Activated effector memory CD4-positive, alpha-beta T cell treated with Interleukin-2 at 50 U/mL for 16 hours (primary cell): ENCODE data around the gene TFR2.
A peak's percentile ranks its signal among the peaks of the same experiment; 100 is the strongest.

Experiments
- DNase-seq: peaks from one replicate; pipeline ENCODE4 v3.0.0-alpha.2; 2020

Gene TFR2

GRCh38 chr7:100611983-100612729 is 29.2 kb downstream of the TFR2 start, which contains the start of gene MOSPD3:
Gene MOSPD3 (plus strand): TSS chr7:100612540. CDS start chr7:100612792, 252 bp downstream.
- peak; percentile 98 for DNase-seq

DNA sequence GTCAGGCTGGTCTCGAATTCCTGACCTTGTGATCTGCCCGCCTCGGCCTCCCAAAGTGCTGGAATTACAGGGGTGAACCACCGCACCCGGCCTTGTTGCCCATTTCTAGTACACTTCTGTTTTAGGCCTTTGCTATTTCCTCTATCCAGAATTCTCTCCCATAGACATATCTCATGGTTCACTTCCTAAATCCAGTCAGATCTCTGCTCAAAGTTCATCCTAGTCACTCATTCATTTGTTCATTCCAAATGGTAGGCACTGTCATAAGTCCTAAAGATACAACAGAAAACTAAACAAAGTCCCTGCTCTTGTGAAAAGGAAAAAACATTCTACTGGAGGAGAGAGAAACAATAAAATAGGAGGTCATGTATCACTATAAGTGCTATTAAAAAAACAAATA is 31.4 kb downstream of the TFR2 start:
- no peak for DNase-seq

GRCh38 chr7:100607111-100607510 is 34.2 kb downstream of the TFR2 start:
- DNase-seq = no peak

DNA sequence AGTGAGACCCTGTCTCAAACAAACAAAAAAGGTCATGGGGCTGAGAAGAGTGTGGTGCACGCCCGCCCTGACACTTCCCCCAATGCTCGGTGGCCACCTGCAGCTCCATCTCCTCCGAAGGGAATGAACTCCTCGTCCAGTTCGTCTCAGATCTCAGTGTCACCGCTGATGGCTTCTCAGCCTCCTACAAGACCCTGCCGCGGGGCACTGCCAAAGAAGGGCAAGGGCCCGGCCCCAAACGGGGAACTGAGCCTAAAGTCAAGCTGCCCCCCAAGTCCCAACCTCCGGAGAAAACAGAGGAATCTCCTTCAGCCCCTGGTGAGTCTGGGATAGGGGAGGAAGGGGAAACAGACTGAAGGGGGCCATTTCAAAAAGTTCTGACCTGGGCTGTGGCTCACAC is 35.0 kb downstream of the TFR2 start:
- no peak for DNase-seq

DNA sequence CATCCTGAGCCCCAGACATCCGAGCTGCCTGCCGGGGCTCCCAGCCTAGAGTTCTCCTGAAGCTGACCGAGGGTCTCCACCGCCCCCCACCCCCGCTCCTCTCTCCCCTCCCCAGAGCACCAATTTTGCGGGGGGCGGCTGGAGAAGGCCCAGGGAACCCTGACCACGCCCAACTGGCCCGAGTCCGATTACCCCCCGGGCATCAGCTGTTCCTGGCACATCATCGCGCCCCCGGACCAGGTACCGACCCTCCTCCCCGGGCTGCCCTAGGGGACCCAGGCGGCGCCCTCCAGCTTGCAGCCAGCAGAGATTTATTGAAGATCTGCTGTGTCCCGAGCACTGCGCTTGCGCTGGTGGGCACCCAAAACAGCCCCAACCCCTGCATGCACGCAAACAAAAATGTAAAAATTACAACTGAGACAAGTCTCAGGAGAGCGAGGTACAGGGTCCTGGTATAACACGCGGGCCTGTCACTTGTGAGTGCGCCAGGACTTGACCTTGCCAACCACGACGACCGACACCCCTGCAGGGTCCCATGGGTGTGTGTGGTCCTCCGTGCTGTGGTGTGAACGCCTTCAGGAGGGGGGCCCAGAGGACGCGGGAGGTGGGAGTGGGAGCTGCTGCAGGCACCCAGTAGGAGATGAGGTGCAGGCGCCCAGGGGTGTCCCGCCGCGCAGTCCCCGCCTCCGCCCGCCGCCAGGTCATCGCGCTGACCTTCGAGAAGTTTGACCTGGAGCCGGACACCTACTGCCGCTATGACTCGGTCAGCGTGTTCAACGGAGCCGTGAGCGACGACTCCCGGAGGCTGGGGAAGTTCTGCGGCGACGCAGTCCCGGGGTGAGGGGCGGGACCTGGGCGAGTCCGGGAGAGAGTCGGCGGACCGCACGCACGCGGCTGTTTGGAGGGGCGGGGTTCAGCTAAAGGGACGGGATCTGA is 36.1 kb downstream of the TFR2 start:
- DNase-seq = peak; percentile 27

- DNase-seq = peak; percentile 67
Observed at GRCh38 chr7:100604028-100604975, 37.0 kb downstream of the TFR2 start.

DNA sequence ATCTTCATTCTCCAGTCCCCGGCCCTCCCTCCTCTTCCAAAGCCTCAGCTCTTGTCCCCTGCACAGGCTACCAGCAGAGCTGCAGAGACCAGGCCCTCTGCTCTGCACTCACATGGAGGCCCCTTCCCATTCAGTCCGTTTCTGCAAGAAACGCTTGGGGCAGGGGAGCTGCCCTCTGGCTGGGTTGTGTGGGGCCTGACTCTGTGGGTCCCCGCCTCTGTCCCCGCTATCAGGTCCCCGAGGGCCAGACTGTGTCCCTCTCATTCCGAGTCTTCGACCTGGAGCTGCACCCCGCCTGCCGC is 37.7 kb downstream of the TFR2 start:
- DNase-seq = no peak

GRCh38 chr7:100602889-100603725 is 38.2 kb downstream of the TFR2 start:
- no peak for DNase-seq

DNA sequence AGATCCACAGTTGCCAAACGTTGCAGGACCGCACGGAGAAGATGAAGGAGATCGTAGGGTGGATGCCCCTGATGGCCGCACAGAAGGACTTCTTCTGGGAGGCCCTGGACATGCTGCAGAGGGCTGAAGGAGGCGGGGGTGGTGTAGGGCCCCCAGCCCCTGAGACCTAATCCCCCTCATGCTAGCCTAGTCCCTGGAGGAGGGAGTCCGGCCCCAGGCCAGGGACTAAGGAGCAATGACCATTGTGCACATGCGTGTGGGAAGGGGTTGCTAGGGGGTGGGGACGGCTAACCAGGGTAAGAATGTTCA is 40.7 kb downstream of the TFR2 start:
- DNase-seq = no peak

- DNase-seq = no peak
Observed at GRCh38 chr7:100599911-100600729, 41.2 kb downstream of the TFR2 start.

DNA sequence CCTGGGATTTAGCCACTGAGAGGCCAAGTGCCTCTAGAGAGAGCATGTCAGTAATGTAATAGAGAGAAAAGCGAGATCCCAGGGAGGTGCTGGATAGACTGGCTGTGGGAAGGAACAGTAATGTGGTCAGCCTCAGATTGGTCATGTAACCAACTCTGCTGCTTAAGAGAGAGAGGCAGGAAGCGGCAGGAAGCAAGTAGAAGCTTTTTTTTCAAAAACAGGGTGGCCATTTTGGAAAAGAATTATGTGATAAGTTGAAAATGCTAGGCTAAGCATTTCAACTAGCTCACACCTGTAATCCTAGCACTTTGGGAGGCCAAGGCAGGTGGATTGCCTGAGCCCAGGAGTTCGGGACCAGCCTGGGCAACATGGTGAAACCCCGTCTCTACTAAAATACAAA is 42.9 kb downstream of the TFR2 start:
- no peak for DNase-seq

DNA sequence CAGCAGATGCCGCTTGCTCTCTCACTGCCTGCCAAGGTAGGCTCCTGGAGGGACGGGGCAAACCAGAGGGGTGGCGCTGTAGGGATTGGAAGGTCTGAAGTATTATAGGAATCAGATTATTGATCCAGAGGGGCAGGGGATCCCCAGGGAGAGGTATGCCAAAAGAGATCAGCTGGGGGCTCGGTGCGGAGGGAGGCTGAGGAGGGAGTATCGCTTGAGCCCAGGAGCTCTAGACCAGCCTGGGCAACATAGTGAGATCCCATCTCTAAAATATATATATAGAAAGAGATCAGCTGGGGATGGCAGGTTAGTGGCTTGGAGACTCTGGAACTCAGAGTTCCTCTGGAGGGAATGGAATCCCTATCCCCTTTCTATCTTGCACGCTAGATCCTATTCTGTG is 46.2 kb downstream of the TFR2 start:
- DNase-seq = no peak

GRCh38 chr7:100591596-100591995 is 49.8 kb downstream of the TFR2 start:
- DNase-seq = no peak

GRCh38 chr7:100590077-100590737 is 51.1 kb downstream of the TFR2 start:
- DNase-seq = no peak

- DNase-seq = no peak
Observed at GRCh38 chr7:100589341-100589947, 51.9 kb downstream of the TFR2 start.

DNA sequence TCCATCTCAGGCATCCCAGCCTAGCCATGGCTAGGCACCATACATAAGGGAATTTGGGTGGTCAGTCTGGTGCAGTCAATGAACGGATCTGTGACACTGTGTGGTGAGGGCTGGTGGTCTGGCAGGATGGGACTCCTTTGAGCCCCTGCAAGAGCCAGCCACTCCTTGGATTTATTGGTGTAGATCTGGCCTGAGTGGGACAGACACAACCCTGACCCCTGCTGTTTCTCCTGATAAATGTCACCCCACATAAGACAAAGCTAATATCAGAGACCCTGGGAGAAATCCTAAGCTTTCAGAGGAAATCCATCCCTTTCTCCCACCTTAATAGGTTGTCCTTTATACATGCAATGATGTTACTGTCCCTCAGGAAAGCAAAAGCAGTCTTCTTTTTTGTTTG is 52.9 kb downstream of the TFR2 start:
- DNase-seq = no peak

DNA sequence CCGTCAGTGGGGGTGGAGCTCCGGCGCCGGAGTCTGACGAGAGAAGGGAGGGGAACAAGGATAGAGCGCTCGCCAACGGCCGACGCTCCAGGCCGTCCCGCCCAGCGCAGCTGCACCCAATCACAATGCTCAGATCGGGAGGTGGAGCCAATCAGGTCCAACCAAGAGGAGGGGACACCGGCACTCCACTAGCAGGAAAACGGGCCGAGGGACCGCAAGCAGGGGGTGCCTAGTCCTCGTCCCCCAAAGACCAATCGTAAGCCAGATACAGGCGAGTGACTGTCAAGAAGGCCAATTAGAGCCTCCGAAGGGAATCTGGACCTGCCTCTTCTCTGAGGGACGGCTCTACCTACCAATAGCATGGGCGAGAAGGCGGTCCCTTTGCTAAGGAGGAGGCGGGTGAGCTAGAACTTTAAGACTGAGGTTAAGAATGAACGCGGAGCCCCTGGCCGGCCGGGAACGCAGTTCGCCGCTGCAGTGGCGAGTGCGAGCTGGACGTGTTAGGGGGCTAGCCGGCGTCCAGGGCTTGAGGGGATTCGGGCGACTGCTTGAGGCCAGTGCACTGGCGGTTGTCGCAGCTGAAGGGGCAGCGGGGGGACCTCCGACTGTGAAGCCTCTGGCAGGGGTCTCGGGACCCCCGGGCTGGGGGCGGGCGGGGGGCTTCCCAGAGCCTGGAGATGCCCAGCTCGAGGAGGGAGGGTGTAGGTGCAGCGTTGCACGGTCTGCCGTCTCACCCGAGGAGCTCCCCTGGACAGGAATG is 54.9 kb downstream of the TFR2 start, which contains the start of gene FBXO24:
Gene FBXO24, plus strand, starts transcription at position 63 of the 760 bp plus-strand sequence. Its CDS starts 298 bp downstream, at position 361.
- peak; percentile 99 for DNase-seq

GRCh38 chr7:100585511-100586265 is 55.7 kb downstream of the TFR2 start, which contains the start of gene LRCH4:
Gene LRCH4 (minus strand): TSS chr7:100586129. CDS start chr7:100586100, 29 bp downstream.
- peak; percentile 55 for DNase-seq
